MCF 10A (cell line): ENCODE measurements around the gene ZNHIT2. TPM values are rescaled to one million over a fixed set of nuclear protein-coding genes. Genes with fewer than 3 reads are reported as not detected.
A peak's percentile ranks its signal among the peaks of the same experiment; 100 is the strongest.

Experiments
- BruUV-seq: library from RNA; stranded (reverse); fragments of 400-500 nt; replicated peaks from 2 replicates; lab custom pipeline; 2021; lab: Mats Ljungman, UMichigan
- CTCF ChIA-PET: fragments of 300-600 bp; sonication (Branson Sonifier 250); formaldehyde crosslinking; extraction: SDS; loops from one replicate; lab custom pipeline; 2021; ENCODE audit warnings: antibody characterized with exemption, inconsistent platforms; lab: Yijun Ruan, JAX
- POLR2A ChIA-PET: fragments of 300-600, 350-650 bp; sonication (Branson Sonifier 250); formaldehyde crosslinking; extraction: SDS; loops from one replicate; lab custom pipeline; 2020; ENCODE audit warnings: antibody characterized with exemption, inconsistent platforms; lab: Yijun Ruan, JAX
- DNase-seq: peaks from one replicate; pipeline ENCODE4 v3.0.0-alpha.2; 2018; ENCODE audit not compliant: unreplicated experiment
- H3K27ac Mint-ChIP-seq: one replicate; pipeline ENCODE4 v1.8.0; 2022; ENCODE audit warnings: mild to moderate bottlenecking, low read depth, mixed read lengths; ENCODE audit not compliant: unreplicated experiment
- H3K27me3 Mint-ChIP-seq: one replicate; pipeline ENCODE4 v1.8.0; 2022; ENCODE audit warnings: mixed read lengths; ENCODE audit not compliant: insufficient read depth, unreplicated experiment
- H3K36me3 Mint-ChIP-seq: one replicate; pipeline ENCODE4 v1.8.0; 2022; ENCODE audit warnings: mild to moderate bottlenecking, moderate library complexity, mixed read lengths; ENCODE audit not compliant: insufficient read depth, unreplicated experiment
- H3K4me1 Mint-ChIP-seq: one replicate; pipeline ENCODE4 v1.8.0; 2022; ENCODE audit warnings: mixed read lengths; ENCODE audit not compliant: insufficient read depth, unreplicated experiment
- H3K4me3 Mint-ChIP-seq: one replicate; pipeline ENCODE4 v1.8.0; 2022; ENCODE audit warnings: mild to moderate bottlenecking, moderate library complexity, mixed read lengths; ENCODE audit not compliant: unreplicated experiment
- H3K9me3 Mint-ChIP-seq: one replicate; pipeline ENCODE4 v1.8.0; 2022; ENCODE audit warnings: mixed read lengths; ENCODE audit not compliant: unreplicated experiment
- CTCF ChIP-seq: fragments of 200-600 bp; IDR thresholded peaks from one replicate; pipeline ENCODE4 v1.8.0; 2022; ENCODE audit warnings: antibody characterized with exemption, mild to moderate bottlenecking; ENCODE audit not compliant: unreplicated experiment
- intact Hi-C: fragments of 100-400 bp; cut with micrococcal nuclease; formaldehyde crosslinking; loops from 2 replicates; pipeline ENCODE4 v1.14.1; 2022
- total RNA-seq: library from RNA; stranded (reverse); gene quantifications from 2 replicates; pipeline ENCODE4 v1.2.3, GENCODE V29; 2022

The ZNHIT2 gene
- total RNA-seq, 1 experiment from 2014 or later, result 23.6 TPM

GRCh38 chr11:65100674-65101350 is 16.7 kb downstream of the ZNHIT2 start:
- Mint-ChIP-seq H3K27me3 (no peaks in the 10 kb centered on the region), H3K9me3 (no peaks in the 10 kb centered on the region), H3K4me1 (peaks cover 8% of the 10 kb centered on the region), H3K4me3 (no peak overlapping the region), H3K27ac (no peak overlapping the region), H3K36me3 (peaks cover 18% of the 10 kb centered on the region)
- ChIA-PET CTCF (interaction anchor here (0.6 to 9.2 kb wide), 2 partner anchors 11 to 451 kb away, joined by 3 to 94 read pairs; partner anchors contain the start of gene TM7SF2), POLR2A (interaction anchor here (0.6 to 5.0 kb wide), 3 partner anchors 9 to 94 kb away, joined by 3 to 63 read pairs (median 12); partner anchors contain the start of genes TM7SF2 and ZNHIT2)
- peak; percentile 10 for TF ChIP-seq CTCF
- intact Hi-C loops, result no loop called here
- DNase-seq, result no peak
- BruUV-seq, result no TSS peak

- H3K27ac Mint-ChIP-seq, result peak overlapping the region; percentile 89
- POLR2A ChIA-PET, result interaction anchor here (0.6 to 5.0 kb wide), 26 partner anchors 11 to 325 kb away, joined by 3 to 63 read pairs (median 5); partner anchors contain the start of genes ARL2, CAPN1, CDC42BPG and CDCA5
- BruUV-seq, result TSS peak; percentile 54
- H3K4me3 Mint-ChIP-seq, result peak overlapping the region; percentile 80
- CTCF ChIA-PET, result interaction anchor here (0.6 to 9.2 kb wide), 7 partner anchors 15 to 865 kb away, joined by 3 to 94 read pairs (median 3); partner anchors contain the start of gene TM7SF2
- no peaks in the 10 kb centered on the region for H3K27me3 Mint-ChIP-seq
- H3K9me3 Mint-ChIP-seq, result no peaks in the 10 kb centered on the region
- no peak for TF ChIP-seq CTCF
- intact Hi-C loops, result no loop called here
- peaks cover 10% of the 10 kb centered on the region for H3K4me1 Mint-ChIP-seq
- DNase-seq, result no peak
- peaks cover 3% of the 10 kb centered on the region for H3K36me3 Mint-ChIP-seq
Observed at GRCh38 chr11:65096926-65097325, 20.6 kb downstream of the ZNHIT2 start.

GRCh38 chr11:65095974-65096806 is 21.3 kb downstream of the ZNHIT2 start, which contains the start of gene VPS51:
TSS of gene VPS51 (plus strand) at chr11:65096214. CDS start at chr11:65096251, 37 bp downstream.
- DNase-seq, result peak; percentile 88
- Mint-ChIP-seq H3K4me1 (peaks cover 10% of the 10 kb centered on the region), H3K4me3 (peak within 1 kb of the TSS; percentile 80), H3K27me3 (no peaks in the 10 kb centered on the region), H3K27ac (peak within 1 kb of the TSS; percentile 89), H3K9me3 (no peaks in the 10 kb centered on the region), H3K36me3 (no peaks in the 10 kb centered on the region)
- TSS peak; percentile 84 for BruUV-seq
- CTCF ChIA-PET, result interaction anchor here (0.5 to 9.2 kb wide), 7 partner anchors 16 to 320 kb away, joined by 3 to 94 read pairs (median 3); partner anchors contain the start of genes SF1 and TM7SF2
- no peak for TF ChIP-seq CTCF
- intact Hi-C loops, result no loop called here
- POLR2A ChIA-PET, result interaction anchor here (0.6 to 5.0 kb wide), 26 partner anchors 10 to 325 kb away, joined by 3 to 63 read pairs (median 5); partner anchors contain the start of genes ARL2, CAPN1, CDC42BPG and CDCA5
